Activated naive CD8-positive, alpha-beta T cell treated with anti-CD3 and anti-CD28 coated beads, Interleukin-2, amount 50 U/mL, for 16 hours (primary cell): ENCODE data around the gene DST.
"Not testable (repeated sequence)": the region's sequence is repeated elsewhere in the genome, so short reads cannot be mapped to it uniquely, and the experiment has no call there.

ENCODE experiments used
- DNase-seq: peaks from one replicate; pipeline ENCODE4 v3.0.0-alpha.2; 2020; ENCODE audit warnings: low read depth, low spot score

DST gene

GRCh38 chr6:56663344-56663743 is 20.7 kb upstream of the DST start:
- no peak for DNase-seq

- DNase-seq: not testable (repeated sequence)
Measured at GRCh38 chr6:56661338-56661737, 18.6 kb upstream of the DST start.

GRCh38 chr6:56660381-56660730 is 17.7 kb upstream of the DST start:
- DNase-seq: no peak

GRCh38 chr6:56659721-56660380 is 17.2 kb upstream of the DST start:
- no peak for DNase-seq

- DNase-seq: no peak
Measured at GRCh38 chr6:56658326-56658725, 15.6 kb upstream of the DST start.

- no peak for DNase-seq
Measured at GRCh38 chr6:56657354-56657753, 14.7 kb upstream of the DST start.

GRCh38 chr6:56656466-56656865 is 13.8 kb upstream of the DST start:
- DNase-seq: no peak

- no peak for DNase-seq
Measured at GRCh38 chr6:56655996-56656395, 13.3 kb upstream of the DST start.

- DNase-seq: no peak
Measured at GRCh38 chr6:56655249-56655648, 12.6 kb upstream of the DST start.

GRCh38 chr6:56652994-56653393 is 10.3 kb upstream of the DST start:
- DNase-seq: no peak

GRCh38 chr6:56652231-56652630 is 9.5 kb upstream of the DST start:
- no peak for DNase-seq

GRCh38 chr6:56650191-56650590 is 7.5 kb upstream of the DST start:
- no peak for DNase-seq

- no peak for DNase-seq
Measured at GRCh38 chr6:56649782-56650181, 7.1 kb upstream of the DST start.

- no peak for DNase-seq
Measured at GRCh38 chr6:56649053-56649769, 6.5 kb upstream of the DST start.

GRCh38 chr6:56647172-56647762 is 4.6 kb upstream of the DST start:
- DNase-seq: no peak

GRCh38 chr6:56644366-56644765 is 1.7 kb upstream of the DST start:
- no peak for DNase-seq

GRCh38 chr6:56643379-56644089 is 845 bp upstream of the DST start:
- DNase-seq: no peak

GRCh38 chr6:56640374-56640773 is 2.3 kb downstream of the DST start:
- DNase-seq: no peak

GRCh38 chr6:56638760-56639159 is 3.9 kb downstream of the DST start:
- DNase-seq: no peak

- no peak for DNase-seq
Measured at GRCh38 chr6:56637640-56638039, 5.0 kb downstream of the DST start.

GRCh38 chr6:56628105-56628504 is 14.6 kb downstream of the DST start:
- no peak for DNase-seq

- no peak for DNase-seq
Measured at GRCh38 chr6:56625356-56625755, 17.3 kb downstream of the DST start.

GRCh38 chr6:56624728-56625069 is 18.0 kb downstream of the DST start:
- no peak for DNase-seq
